Thyroid gland (tissue), 4 donors: ENCODE results near the gene UTS2R. TPM values are rescaled to one million over a fixed set of nuclear protein-coding genes. Genes with fewer than 3 reads are reported as not detected.

ENCODE experiments used
- DNase-seq, 2 donors: peaks; one replicate each; pipeline ENCODE4 v3.0.0-alpha.2; 2019
- H3K27ac ChIP-seq, 3 donors: fragments of 200-600 bp; sonication (generic); 1 replicate in 2 of 3; 2 replicates in 1 of 3; pipeline ENCODE4 v1.5.1; 2016 to 2019; ENCODE audit warnings: mild to moderate bottlenecking in 1 of 3, moderate library complexity in 1 of 3
- H3K27me3 ChIP-seq: fragments of 200-600 bp; sonication (generic); one replicate; pipeline ENCODE4 v1.5.1; 2019
- H3K36me3 ChIP-seq, 2 donors: fragments of 200-600 bp; sonication (generic); one replicate each; pipeline ENCODE4 v1.5.1; 2016 to 2019
- H3K4me1 ChIP-seq, 2 donors: fragments of 200-600 bp; sonication (generic); one replicate each; pipeline ENCODE4 v1.5.1; 2017 to 2019
- H3K4me3 ChIP-seq, 3 donors: fragments of 200-600 bp; sonication (generic); replicated peaks in 1 of 3; 1 replicate in 2 of 3; 2 replicates in 1 of 3; pipeline ENCODE4 v1.5.1; 2016; ENCODE audit warnings: mild to moderate bottlenecking in 1 of 3
- H3K9me3 ChIP-seq: fragments of 200-600 bp; sonication (generic); one replicate; pipeline ENCODE4 v1.5.1; 2017
- POLR2A ChIP-seq, 2 donors: fragments of 450-650 bp; IDR thresholded peaks; one replicate each; pipeline ENCODE4 v1.6.1; 2017; ENCODE audit warnings: antibody characterized with exemption in 2 of 2, mild to moderate bottlenecking in 2 of 2, moderate library complexity in 1 of 2
- WGBS, 2 donors: methylation state at CpG; one replicate each; pipeline ENCODE4 v1.1.5; 2017; 5-methylcytosine and 5-hydroxymethylcytosine counted together
- intact Hi-C: fragments of 100-400 bp; cut with DNase I; formaldehyde crosslinking; loops from one replicate; pipeline ENCODE4 v1.15.1; 2023
- total RNA-seq, 4 donors: library from RNA; depleted of rRNA; stranded (reverse); fragments of >200 nt; gene quantifications; one replicate each; pipeline ENCODE4 v1.2.3, GENCODE V29; 2016
- TF ChIP-seq, protein P1 (sequence below), 6 experiments: fragments of 200-600 bp in 3 of 6; fragments of 450-650 bp in 3 of 6; sonication (generic) in 3 of 6; IDR thresholded peaks; one replicate each; pipeline ENCODE4 v1.5.1; 2016 to 2019; ENCODE audit warnings: antibody characterized with exemption in 6 of 6, mild to moderate bottlenecking in 2 of 6, inconsistent platforms in 1 of 6, moderate library complexity in 1 of 6

The UTS2R gene
- total RNA-seq, 4 donors from 2014 or later = 0.22 to 6.6 (median 3.9) TPM

DNA sequence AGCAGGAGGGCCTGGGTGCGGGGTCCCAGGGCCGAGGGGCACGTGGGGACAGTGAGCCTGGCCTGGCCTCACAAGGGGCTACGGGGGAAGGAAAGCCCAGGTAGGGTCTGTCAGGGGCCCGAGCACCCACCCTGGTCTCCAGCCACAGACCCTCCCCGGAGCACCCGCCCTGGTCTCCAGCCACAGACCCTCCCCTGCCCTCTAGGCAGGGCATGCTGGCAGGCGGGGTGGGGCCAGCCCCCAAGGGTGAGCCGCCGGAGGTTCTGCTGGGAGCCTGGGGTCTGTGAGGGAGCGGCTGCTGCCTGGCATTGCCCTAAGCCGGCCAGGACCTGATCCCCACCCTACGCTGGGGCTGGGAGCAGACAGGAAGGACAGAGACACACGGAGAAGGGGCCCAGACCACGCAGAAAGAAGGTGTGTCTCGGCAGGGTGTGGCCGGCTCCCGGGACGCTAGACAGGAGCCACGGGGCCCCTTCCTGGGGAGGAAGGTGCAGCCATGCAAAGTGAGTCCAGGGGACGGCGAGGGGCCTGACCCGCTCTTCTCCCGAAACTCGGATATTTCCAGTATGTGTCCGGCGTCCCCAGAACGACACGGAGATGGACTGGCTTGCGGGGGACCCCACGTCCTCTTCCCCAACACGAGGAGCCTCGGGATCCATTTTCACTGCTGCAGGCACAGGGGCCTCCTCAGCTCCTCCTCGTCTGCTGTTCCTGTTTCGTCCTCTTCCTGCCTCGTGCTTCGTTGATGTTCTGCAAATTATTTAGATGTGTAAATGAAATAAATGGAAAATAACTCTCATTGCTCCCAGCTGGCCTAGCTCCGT is 15.5 kb downstream of the UTS2R start:
- no peaks in the 10 kb centered on the region for H3K27me3 ChIP-seq
- intact Hi-C loops = no loop called here

DNA sequence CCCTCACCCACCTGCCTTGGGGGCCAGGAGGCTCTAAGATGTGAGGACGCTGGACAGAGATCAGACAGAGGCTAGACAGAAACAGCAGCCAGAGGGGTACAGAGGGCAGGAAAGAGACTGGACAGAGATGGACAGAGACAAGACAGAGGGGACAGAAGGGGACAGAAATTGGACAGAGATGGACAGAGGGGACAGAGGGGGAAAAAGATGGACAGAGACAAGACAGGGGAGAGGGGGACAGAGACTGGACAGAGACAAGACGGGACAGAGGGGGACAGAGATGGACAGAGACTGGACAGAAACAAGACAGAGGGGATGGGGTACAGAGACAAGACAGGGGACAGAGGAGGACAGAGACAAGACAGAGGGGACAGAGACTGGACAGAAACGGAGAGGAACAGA is 16.1 kb downstream of the UTS2R start:
- H3K4me3 ChIP-seq = no peak overlapping the region
- intact Hi-C loops = no loop called here
- DNase-seq = no peak
- no peak overlapping the region for H3K27ac ChIP-seq
- H3K36me3 ChIP-seq = peaks cover 0 to 8% of the 10 kb centered on the region in 2 donors
- H3K9me3 ChIP-seq = no peaks in the 10 kb centered on the region
- WGBS, 2 donors = 71 to 88% methylated on average over 3 of the region's 3 CpGs
- peaks cover 3 to 13% of the 10 kb centered on the region in 2 donors for H3K4me1 ChIP-seq
- TF ChIP-seq POLR2A (IDR thresholded peaks at IDR 0.05) = no peak
- TF ChIP-seq, protein P1, sequence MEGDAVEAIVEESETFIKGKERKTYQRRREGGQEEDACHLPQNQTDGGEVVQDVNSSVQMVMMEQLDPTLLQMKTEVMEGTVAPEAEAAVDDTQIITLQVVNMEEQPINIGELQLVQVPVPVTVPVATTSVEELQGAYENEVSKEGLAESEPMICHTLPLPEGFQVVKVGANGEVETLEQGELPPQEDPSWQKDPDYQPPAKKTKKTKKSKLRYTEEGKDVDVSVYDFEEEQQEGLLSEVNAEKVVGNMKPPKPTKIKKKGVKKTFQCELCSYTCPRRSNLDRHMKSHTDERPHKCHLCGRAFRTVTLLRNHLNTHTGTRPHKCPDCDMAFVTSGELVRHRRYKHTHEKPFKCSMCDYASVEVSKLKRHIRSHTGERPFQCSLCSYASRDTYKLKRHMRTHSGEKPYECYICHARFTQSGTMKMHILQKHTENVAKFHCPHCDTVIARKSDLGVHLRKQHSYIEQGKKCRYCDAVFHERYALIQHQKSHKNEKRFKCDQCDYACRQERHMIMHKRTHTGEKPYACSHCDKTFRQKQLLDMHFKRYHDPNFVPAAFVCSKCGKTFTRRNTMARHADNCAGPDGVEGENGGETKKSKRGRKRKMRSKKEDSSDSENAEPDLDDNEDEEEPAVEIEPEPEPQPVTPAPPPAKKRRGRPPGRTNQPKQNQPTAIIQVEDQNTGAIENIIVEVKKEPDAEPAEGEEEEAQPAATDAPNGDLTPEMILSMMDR (IDR thresholded peaks at IDR 0.05) = no peak
- no peaks in the 10 kb centered on the region for H3K27me3 ChIP-seq

More for the DNA sequence above, 15.5 kb downstream of the UTS2R start:
- H3K4me1 ChIP-seq = peaks cover 3 to 13% of the 10 kb centered on the region in 2 donors
- H3K4me3 ChIP-seq = no peak overlapping the region
- no peak for DNase-seq
- H3K27ac ChIP-seq = no peak overlapping the region
- TF ChIP-seq, protein P1 (IDR thresholded peaks at IDR 0.05) = no peak
- no peak for TF ChIP-seq POLR2A (IDR thresholded peaks at IDR 0.05)
- peaks cover 0 to 3% of the 10 kb centered on the region in 2 donors for H3K36me3 ChIP-seq
- no peaks in the 10 kb centered on the region for H3K9me3 ChIP-seq
- 70 to 74% methylated on average over 20 to 28 of the region's 38 CpGs for WGBS, 2 donors

DNA sequence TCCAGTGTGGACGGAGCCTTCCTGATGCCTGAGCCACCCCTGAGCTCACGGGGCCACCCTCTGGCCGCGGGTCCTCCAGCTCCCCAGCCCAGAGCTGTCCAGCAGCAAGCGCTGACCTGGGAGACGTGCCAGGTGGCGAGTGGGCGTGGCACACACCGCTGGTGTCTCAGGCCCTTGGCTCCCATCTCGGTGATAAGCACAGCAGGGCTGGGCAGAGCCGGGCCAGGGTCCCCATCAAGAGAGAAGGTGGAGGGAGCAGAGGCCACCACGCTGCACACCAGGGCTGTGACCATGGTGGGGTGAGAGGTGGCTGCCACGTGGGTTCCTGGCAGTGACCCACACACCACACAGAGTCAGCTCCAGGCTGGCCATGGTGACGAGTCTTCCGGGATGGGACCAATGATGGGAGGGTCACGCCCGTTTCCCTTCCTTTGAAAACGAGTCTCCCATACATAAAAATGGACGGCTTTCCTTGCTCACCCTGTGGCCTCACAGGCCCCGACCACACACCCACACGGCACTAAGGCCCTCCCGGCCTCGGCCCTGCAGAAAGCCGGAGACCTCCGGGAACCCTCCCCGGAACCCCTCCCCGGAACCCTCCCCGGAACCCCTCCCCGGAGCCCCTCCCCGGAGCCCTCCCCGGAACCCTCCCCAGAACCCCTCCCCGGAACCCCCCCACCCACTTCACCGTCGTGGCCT is 16.8 kb downstream of the UTS2R start:
- Histone ChIP-seq H3K4me1 (peaks cover 3 to 13% of the 10 kb centered on the region in 2 donors), H3K27me3 (no peaks in the 10 kb centered on the region), H3K4me3 (no peak overlapping the region), H3K36me3 (peaks cover 4 to 8% of the 10 kb centered on the region in 2 donors), H3K27ac (no peak overlapping the region), H3K9me3 (no peaks in the 10 kb centered on the region)
- TF ChIP-seq, protein P1 (IDR thresholded peaks at IDR 0.05) = no peak
- TF ChIP-seq POLR2A (IDR thresholded peaks at IDR 0.05) = no peak
- peak; percentile 34 to 39 for DNase-seq
- intact Hi-C loops = no loop called here
- 73 to 74% methylated on average over 17 to 32 of the region's 34 CpGs for WGBS, 2 donors

DNA sequence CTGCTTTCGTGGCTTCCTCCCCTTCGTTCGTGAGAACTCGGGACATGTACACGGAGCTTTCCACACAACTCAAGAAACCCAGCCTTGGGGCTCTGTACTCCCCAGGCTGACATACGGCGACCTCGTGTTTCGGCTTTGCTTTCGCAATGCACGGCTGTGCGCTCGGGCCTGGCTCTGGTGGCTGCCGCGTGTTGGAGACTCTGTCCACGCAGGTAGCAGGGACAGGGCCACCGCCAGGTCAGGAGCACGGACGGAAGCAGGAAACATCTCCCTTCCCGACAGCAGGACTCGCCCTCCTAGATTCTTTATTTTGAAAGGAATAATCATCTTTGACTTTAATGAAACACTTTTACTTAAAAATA is 17.3 kb downstream of the UTS2R start:
- H3K36me3 ChIP-seq = peaks cover 4 to 8% of the 10 kb centered on the region in 2 donors
- DNase-seq = no peak
- intact Hi-C loops = no loop called here
- no peaks in the 10 kb centered on the region for H3K27me3 ChIP-seq
- TF ChIP-seq POLR2A (IDR thresholded peaks at IDR 0.05) = no peak
- TF ChIP-seq, protein P1 (IDR thresholded peaks at IDR 0.05) = no peak
- no peaks in the 10 kb centered on the region for H3K9me3 ChIP-seq
- H3K4me1 ChIP-seq = peaks cover 3 to 13% of the 10 kb centered on the region in 2 donors
- WGBS, 2 donors = 87 to 89% methylated on average over 21 of the region's 21 CpGs
- no peak overlapping the region for H3K27ac ChIP-seq
- H3K4me3 ChIP-seq = no peak overlapping the region

DNA sequence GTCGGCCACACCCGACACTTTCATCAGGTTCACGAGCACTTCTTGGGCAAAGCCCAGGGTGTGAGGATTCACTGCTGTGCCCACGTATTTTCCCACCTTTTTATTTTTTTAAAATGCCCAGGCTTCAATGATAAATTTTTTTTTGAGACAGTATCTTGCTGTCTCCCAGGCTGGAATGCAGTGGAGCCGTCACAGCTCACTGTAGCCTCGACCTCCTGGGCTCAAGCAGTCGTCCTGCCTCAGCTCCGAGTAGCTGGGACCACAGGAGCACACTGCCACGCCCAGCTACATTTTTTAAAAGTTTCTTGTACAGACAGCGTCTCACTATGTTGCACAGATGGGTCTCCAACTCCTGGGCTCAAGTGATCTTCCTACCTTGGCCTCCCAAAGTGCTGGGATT is 17.8 kb downstream of the UTS2R start:
- intact Hi-C loops = no loop called here
- TF ChIP-seq, protein P1 (IDR thresholded peaks at IDR 0.05) = no peak
- no peak for TF ChIP-seq POLR2A (IDR thresholded peaks at IDR 0.05)
- H3K4me1 ChIP-seq = peaks cover 3 to 11% of the 10 kb centered on the region in 2 donors
- 88 to 89% methylated on average over 10 of the region's 10 CpGs for WGBS, 2 donors
- no peaks in the 10 kb centered on the region for H3K27me3 ChIP-seq
- no peak for DNase-seq
- H3K9me3 ChIP-seq = no peaks in the 10 kb centered on the region
- peaks cover 4 to 8% of the 10 kb centered on the region in 2 donors for H3K36me3 ChIP-seq
- no peak overlapping the region for H3K27ac ChIP-seq
- no peak overlapping the region for H3K4me3 ChIP-seq
